Gastrocnemius medialis (tissue), 4 donors: ENCODE measurements around the gene CCNQ.

Source experiments
- POLR2A ChIP-seq, 2 donors: fragments of 450-650 bp; IDR thresholded peaks; one replicate each; pipeline ENCODE4 v1.6.1; 2017; ENCODE audit warnings: antibody characterized with exemption in 2 of 2, mild to moderate bottlenecking in 2 of 2, moderate library complexity in 2 of 2
- TF ChIP-seq, protein P1 (sequence below), 5 experiments: fragments of 450-650 bp in 3 of 5; fragments of 200-600 bp in 2 of 5; sonication (generic) in 2 of 5; IDR thresholded peaks in 4 of 5; conservative IDR thresholded peaks in 1 of 5; 1 replicate in 4 of 5; 2 replicates in 1 of 5; pipeline ENCODE4 v1.5.1; 2016 to 2019; ENCODE audit warnings: antibody characterized with exemption in 5 of 5, mild to moderate bottlenecking in 3 of 5, moderate library complexity in 3 of 5

DNA sequence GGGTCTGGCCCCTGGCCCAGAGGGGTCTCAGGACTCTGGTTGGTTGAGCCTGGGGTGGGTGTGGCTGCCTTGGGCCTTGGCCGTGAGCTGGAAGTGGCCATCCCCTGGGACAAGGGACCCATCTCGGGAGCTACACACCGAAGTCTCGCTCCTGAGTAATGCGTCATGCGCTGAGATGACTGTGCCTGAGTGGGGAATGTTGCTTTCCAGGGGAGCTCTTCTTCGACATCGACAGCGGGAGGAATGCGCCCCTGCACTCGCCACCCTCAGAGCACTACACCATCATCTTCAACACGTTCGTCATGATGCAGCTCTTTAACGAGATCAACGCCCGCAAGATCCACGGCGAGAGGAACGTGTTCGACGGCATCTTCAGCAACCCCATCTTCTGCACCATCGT lies 38.5 kb downstream of the CCNQ start:
- TF ChIP-seq, protein P1, sequence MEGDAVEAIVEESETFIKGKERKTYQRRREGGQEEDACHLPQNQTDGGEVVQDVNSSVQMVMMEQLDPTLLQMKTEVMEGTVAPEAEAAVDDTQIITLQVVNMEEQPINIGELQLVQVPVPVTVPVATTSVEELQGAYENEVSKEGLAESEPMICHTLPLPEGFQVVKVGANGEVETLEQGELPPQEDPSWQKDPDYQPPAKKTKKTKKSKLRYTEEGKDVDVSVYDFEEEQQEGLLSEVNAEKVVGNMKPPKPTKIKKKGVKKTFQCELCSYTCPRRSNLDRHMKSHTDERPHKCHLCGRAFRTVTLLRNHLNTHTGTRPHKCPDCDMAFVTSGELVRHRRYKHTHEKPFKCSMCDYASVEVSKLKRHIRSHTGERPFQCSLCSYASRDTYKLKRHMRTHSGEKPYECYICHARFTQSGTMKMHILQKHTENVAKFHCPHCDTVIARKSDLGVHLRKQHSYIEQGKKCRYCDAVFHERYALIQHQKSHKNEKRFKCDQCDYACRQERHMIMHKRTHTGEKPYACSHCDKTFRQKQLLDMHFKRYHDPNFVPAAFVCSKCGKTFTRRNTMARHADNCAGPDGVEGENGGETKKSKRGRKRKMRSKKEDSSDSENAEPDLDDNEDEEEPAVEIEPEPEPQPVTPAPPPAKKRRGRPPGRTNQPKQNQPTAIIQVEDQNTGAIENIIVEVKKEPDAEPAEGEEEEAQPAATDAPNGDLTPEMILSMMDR (IDR thresholded peaks at IDR 0.05 in 4 of 5, conservative IDR thresholded peaks at IDR 0.05 in 1 of 5) = no peak
- no peak for TF ChIP-seq POLR2A (IDR thresholded peaks at IDR 0.05)
